Sigmoid colon (tissue), 4 donors: ENCODE results near the gene TAOK1.

Source experiments
- POLR2A ChIP-seq, 2 donors: fragments of 450-650 bp; IDR thresholded peaks; one replicate each; pipeline ENCODE4 v1.6.1; 2016; ENCODE audit warnings: antibody characterized with exemption in 2 of 2, mild to moderate bottlenecking in 2 of 2, moderate library complexity in 2 of 2
- POLR2AphosphoS5 ChIP-seq, 4 donors: sonication (generic); formaldehyde crosslinking; IDR thresholded peaks; one replicate each; pipeline ENCODE4 v1.6.1; 2017; ENCODE audit warnings: antibody characterized with exemption in 4 of 4
- TF ChIP-seq, protein P1 (sequence below), 4 experiments: fragments of 450-650 bp in 3 of 4; fragments of 200-600 bp in 1 of 4; IDR thresholded peaks; one replicate each; pipeline ENCODE4 v1.5.1; 2016 to 2019; ENCODE audit warnings: antibody characterized with exemption in 4 of 4, mild to moderate bottlenecking in 3 of 4, moderate library complexity in 2 of 4

- TF ChIP-seq POLR2A (IDR thresholded peaks at IDR 0.05) (no peak), POLR2AphosphoS5 (IDR thresholded peaks at IDR 0.05) (no peak)
- TF ChIP-seq, protein P1, sequence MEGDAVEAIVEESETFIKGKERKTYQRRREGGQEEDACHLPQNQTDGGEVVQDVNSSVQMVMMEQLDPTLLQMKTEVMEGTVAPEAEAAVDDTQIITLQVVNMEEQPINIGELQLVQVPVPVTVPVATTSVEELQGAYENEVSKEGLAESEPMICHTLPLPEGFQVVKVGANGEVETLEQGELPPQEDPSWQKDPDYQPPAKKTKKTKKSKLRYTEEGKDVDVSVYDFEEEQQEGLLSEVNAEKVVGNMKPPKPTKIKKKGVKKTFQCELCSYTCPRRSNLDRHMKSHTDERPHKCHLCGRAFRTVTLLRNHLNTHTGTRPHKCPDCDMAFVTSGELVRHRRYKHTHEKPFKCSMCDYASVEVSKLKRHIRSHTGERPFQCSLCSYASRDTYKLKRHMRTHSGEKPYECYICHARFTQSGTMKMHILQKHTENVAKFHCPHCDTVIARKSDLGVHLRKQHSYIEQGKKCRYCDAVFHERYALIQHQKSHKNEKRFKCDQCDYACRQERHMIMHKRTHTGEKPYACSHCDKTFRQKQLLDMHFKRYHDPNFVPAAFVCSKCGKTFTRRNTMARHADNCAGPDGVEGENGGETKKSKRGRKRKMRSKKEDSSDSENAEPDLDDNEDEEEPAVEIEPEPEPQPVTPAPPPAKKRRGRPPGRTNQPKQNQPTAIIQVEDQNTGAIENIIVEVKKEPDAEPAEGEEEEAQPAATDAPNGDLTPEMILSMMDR (IDR thresholded peaks at IDR 0.05): no peak
Observed at GRCh38 chr17:29560316-29560715, 170.2 kb downstream of the TAOK1 start.
